Activated T-helper 9 cell treated with anti-CD3 and anti-CD28 coated beads, Interleukin-2, amount 50 U/mL, for 16 hours (primary cell): ENCODE data around the gene KIF21B.

Experiments
- DNase-seq: peaks from one replicate; pipeline ENCODE4 v3.0.0-alpha.2; 2020; ENCODE audit warnings: low read depth

Gene KIF21B

GRCh38 chr1:201019321-201019977, 4.1 kb downstream of the KIF21B start:
- peak; percentile 84 for DNase-seq

DNA sequence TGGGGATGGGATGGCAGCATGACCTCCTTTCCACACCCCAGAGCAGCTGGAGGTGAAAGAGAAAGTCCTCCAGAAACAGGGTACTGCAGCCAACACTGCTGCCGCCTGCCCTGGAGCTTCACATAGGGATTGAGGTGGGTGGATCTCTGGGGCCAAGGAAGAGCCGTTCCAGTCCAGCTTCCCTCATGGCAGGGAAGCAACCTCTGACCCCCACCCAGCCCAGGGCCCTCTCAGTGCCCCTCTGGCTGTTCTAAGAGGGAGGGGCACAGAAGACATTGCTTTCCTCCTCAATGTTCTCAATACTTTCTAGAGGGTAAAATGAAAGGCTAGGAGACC, 5.7 kb downstream of the KIF21B start:
- no peak for DNase-seq

GRCh38 chr1:201016943-201017827, 6.3 kb downstream of the KIF21B start:
- DNase-seq: no peak

- no peak for DNase-seq
Observed at GRCh38 chr1:201016211-201016651, 7.3 kb downstream of the KIF21B start.

DNA sequence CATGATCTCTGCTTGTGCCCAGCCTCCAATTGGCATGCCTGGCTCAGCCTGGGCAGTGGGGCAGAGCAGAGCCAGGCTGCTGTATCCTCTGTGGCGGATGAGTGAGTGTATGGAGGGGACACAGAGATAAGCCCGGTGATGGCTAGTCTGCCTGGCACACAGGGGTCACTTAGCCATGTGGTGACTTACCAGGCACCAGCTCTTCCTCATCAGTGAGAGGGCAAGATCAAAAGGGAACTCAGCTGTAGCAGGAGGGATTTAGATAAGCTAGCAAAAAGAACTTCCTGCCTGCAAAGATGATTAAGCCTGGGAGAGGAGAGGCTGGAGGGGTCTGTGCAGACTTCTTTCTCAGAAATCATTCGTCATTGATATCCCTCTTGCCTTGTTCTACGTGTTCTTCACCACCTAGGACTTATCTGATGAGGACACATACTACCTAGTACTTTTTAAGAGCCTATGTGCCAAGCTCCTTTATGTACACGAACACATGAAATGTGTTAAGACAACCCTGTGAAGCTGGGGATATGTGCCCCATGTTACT, 7.9 kb downstream of the KIF21B start:
- no peak for DNase-seq

DNA sequence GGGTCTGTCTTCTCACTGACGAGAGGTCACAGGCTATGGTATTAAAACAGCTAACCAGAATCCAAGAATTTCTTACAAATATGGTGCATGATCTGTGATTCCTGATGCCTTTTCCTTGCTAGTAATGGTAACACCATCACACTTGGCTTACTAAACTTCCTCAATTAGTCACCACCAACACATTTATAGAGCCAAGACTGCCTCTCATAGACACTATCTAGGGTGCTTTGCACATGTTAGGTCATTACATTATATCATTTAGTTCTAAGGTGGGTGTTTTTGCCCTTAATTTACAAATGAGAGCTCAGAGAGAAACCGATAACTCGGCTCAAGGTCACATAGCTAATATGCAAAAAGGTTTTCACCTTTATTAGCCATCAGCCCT, 8.7 kb downstream of the KIF21B start:
- no peak for DNase-seq

- DNase-seq: no peak
Observed at GRCh38 chr1:201013991-201014815, 9.3 kb downstream of the KIF21B start.

DNA sequence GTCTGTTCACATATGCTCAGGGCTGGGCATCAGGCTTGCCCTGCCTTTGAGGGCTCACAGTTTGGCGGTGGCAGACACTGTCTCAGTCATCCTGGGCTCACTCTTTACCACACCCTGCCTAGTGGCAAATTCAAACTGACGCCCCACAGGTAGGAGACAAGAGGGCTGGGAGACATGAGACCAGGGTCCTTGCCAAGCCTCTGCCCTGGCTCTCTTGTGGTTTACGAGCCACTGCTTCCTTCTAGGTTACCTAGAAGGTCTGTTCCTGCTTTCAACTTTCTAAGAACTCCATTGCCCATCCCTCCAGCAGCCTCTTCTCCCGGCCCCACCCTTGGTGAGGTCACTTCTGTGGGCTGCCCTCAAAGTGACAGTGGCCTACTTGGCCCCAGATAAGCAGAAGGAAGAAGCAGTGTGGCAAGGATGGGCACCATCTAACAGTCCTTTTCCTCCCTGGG, 10.5 kb downstream of the KIF21B start:
- no peak for DNase-seq

GRCh38 chr1:201011616-201012015, 11.9 kb downstream of the KIF21B start:
- no peak for DNase-seq

- no peak for DNase-seq
Observed at GRCh38 chr1:201009962-201010645, 13.4 kb downstream of the KIF21B start.

DNA sequence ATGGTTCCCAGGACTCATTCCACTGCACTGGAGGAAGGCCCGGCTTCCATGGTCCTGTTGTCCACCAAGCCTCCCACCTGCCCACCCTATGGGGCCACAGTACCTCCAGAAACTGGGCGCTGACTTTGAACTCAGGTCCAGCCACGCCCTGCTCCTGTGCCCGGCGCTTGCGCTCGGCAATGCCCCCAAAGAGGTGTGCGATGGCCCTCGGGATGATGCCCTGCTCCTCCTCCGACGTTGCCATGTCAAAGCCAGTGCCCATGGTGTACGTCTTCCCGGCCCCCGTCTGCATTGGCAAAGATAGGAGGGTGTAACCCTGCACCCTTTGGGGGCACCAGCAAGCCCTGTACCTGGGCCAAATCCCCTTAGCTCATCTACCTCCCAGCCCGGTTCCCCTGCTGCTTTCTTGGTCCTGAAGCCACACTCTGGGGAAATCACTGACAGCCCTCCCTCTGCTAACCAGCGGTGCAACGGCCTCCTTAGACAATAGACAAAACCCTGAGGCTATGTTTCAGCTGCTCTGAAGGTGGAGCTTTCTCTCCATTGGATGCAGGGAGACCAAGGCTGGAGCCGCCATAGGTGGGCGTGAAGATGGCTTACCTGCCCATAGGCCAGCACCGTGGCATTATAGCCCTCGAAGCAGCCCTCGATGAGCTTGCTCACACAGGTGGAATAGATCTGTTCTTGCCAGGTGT, 14.7 kb downstream of the KIF21B start:
- no peak for DNase-seq

- DNase-seq: no peak
Observed at GRCh38 chr1:201007481-201007880, 16.0 kb downstream of the KIF21B start.

GRCh38 chr1:201006450-201006849, 17.1 kb downstream of the KIF21B start:
- DNase-seq: no peak

- no peak for DNase-seq
Observed at GRCh38 chr1:201004732-201005131, 18.8 kb downstream of the KIF21B start.

DNA sequence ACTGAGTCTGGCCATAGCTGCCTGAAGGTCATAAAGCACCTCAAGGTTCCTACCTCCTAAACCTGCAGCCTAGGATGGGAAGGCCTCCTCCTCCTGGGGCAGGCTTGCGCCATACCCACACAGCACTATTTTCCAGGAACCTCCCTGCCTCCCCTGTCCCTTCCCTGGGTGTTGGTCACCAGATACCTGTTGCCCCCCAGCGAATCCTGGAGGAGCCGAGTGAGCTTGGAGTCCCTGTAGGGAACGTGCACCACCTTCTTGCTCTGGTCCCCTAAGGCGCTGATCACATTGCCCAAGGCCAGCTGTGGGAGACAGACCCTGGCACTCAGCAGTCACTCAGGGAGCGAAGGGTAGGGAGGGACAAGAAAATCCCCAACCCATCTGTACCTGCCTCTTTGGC, 19.4 kb downstream of the KIF21B start:
- no peak for DNase-seq

GRCh38 chr1:201002510-201002909, 21.0 kb downstream of the KIF21B start:
- no peak for DNase-seq

- no peak for DNase-seq
Observed at GRCh38 chr1:201001962-201002361, 21.6 kb downstream of the KIF21B start.

- no peak for DNase-seq
Observed at GRCh38 chr1:201000391-201000790, 23.1 kb downstream of the KIF21B start.

- no peak for DNase-seq
Observed at GRCh38 chr1:200999667-201000066, 23.8 kb downstream of the KIF21B start.

GRCh38 chr1:200998323-200998722, 25.2 kb downstream of the KIF21B start:
- DNase-seq: no peak
